Measurements from ENCODE around the gene LGI4.
"Not testable (repeated sequence)": the region's sequence is repeated elsewhere in the genome, so short reads cannot be mapped to it uniquely, and the experiment has no call there.

Gene LGI4

GRCh38 chr19:35160629-35161433 is 26.0 kb upstream of the LGI4 start:
- DNase-seq: no peak

DNA sequence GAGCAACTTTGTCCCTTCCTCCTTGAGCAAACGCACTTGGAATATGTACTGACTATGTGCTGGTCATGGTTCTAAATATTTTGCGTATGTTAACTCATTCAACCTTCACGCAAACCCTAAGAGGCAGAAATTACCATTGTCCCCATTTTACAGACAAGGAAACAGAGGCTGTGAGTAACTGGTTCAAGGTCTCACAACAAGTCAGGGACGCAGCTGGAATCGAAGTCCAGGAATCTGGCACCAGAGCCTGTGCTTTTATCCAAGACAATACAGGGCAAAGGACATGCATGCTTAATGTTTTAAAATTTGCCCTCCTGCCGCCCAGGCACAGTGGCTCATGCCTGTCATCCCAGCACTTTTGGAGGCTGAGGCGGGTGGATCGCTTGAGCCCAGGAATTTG is 24.7 kb upstream of the LGI4 start:
- no peak for DNase-seq

GRCh38 chr19:35157431-35157830 is 22.6 kb upstream of the LGI4 start:
- no peak for DNase-seq

DNA sequence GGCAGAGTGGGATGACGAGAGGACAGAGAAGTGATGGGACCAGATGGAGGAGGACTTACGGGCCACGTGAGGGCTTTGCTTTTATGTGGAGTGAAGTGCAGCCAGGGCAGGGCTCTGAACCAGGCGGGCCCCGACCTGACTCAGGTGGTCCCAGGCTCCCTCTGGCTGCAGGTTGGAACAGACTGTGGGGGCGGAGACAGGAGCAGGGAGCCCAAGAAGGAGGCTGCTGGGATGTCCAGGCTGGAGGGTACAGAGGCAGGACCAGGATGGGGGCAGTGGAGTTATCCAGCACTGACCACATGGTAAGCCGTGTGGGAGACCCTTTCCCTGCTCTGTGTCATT is 21.8 kb upstream of the LGI4 start:
- DNase-seq: no peak

DNA sequence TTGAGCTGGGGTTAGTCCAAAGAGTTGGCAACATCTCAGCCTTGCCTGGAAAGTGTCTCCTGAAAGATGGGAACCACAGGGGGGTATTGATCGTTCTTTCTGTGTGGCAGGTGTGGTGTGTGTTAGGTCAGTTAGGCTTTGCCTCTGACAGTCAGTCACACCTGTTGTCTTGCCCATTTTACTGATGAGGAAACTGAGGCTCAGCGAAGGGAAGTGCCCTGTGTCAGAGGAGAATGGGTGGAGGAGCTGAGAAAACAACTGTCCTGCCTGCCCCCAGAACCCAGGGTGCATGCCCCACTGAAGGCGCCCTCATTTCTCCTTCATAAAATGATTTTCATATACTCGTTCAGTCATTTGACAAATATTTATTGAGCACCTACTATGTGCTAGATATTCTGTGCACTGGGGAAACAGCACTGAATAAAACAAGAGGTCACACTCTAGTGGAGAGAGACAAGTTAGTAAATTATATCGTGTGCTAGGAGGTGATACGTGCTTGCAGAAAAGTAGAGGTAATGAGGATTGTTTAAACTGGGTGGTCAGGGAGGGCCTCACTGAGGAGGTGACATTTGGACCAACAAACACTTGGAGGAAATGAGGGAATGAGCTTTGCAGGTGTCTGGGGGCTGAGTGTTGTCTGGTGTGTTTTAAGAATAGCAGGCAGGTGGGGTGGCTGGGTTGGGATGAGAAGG is 21.3 kb upstream of the LGI4 start:
- no peak for DNase-seq

GRCh38 chr19:35155441-35155840 is 20.6 kb upstream of the LGI4 start:
- no peak for DNase-seq

- peak; percentile 62 for DNase-seq
Measured at GRCh38 chr19:35154525-35155406, 19.9 kb upstream of the LGI4 start, which contains the start of gene FXYD5. TSS of gene FXYD5 (plus strand) at chr19:35154735. CDS start at chr19:35155551, 816 bp downstream.

DNA sequence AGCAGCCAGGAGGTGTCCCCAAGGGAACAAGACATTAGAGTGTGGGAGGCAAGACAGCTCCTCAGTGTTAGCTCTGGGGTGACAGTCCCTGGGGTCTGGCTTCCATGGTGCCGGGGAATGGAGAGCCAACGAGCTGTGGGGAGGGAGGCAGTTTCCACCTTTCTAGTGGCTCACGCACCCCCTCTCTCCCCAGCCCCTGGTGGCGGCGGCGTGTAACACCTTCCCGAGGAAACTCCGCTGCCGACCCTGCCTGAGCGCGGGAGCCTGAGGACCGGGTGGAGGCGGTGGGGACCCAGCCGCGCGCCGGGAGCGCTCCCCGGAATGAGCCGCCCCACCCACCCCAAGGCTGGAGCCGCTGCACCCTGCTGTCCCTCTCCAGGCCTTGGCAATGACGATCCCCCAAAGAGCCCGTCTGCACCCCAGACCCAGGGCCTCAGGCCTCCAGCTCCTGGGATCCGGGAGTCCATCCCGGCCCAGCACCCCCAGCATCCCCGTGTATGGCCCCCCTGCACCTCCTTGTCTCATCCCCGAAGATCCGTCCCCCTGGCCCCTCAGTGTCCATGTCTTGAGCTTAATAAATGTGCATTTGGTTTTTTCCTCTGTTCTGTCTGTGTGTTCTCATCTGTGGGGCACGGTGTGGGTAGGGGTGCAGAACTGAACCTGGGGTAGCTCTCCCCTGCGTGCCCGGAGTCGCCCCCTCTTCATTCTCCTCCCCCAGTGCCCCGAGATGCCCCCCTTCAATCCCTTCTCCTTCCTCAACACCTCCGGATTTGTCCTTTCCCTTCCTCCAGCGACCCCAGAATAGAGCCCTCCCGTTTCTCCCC is 19.1 kb upstream of the LGI4 start:
- DNase-seq: peak; percentile 64

DNA sequence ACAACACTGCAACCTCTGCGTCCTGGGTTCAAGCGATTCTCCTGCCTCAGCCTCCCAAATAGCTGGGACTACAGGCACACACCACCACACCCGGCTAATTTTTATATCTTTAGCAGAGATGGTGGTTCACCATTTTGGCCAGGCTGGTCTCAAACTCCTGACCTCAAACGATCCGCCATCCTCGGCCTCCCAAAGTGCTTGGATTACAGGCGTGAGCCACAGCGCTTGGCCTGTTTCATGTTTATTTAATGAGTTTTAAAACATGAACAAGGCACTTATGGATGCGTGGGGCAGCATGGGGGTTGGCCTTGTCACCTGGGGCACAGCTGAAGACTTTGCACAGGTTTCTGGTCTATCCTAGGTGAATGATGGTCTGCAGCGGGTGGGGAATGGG is 18.3 kb upstream of the LGI4 start:
- not testable (repeated sequence) for DNase-seq

- DNase-seq: no peak
Measured at GRCh38 chr19:35151273-35152065, 16.6 kb upstream of the LGI4 start.

- DNase-seq: no peak
Measured at GRCh38 chr19:35150445-35150844, 15.6 kb upstream of the LGI4 start.

DNA sequence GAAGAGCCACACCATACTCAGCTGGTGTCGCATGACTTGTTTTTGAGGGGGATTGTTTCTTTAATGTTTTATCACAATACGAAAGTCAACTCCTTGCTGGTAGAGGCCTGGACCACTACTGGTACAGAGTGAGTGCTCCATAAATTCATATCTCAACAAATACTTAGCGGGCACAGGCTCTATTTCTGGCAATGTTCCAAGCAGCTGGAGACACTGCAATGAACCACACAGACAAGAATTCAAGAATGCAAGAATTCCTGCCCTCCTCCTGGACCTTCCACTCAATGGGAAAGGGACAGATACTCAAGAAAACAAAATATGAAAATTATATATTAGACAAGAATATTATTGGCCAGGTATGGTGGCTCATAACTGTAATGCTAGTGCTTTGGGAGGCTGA is 14.6 kb upstream of the LGI4 start:
- no peak for DNase-seq

DNA sequence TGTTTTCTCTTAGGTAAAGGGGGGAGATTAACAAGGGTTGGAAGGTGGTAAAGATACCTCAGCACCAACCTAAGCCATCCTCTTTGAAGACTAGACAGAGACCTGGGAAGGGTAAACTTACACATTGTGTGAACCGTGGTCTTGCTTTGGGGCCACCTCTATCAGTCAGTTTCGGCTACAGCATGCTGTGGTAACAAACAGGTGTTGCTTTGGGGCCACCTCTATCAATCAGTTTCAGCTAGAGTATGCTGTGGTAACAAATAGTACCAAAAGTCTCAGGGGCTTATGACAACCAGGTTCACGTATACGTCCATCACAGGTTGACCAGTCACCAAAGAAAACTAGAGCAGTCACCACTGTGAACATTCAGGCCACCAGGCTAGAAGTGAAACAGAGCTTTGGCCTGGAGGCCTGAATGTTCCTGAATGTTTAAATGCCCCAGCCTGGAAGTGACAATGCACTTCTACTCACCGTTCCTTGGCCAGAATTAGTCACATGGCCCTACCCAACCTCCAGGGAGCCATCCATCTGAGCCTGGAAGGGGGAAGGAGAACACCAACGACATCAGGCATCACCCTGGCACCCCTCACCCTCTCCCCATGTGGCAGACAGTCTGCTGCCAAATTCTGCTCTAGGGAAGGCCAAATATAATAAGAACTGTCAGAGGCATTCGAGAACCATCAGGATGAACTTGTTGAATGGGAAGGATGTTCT is 12.0 kb upstream of the LGI4 start:
- DNase-seq: no peak

- DNase-seq: peak; percentile 69
Measured at GRCh38 chr19:35144600-35145436, 10.0 kb upstream of the LGI4 start.

GRCh38 chr19:35144259-35144599 is 9.4 kb upstream of the LGI4 start:
- peak; percentile 38 for DNase-seq

- DNase-seq: no peak
Measured at GRCh38 chr19:35143818-35144217, 9.0 kb upstream of the LGI4 start.

DNA sequence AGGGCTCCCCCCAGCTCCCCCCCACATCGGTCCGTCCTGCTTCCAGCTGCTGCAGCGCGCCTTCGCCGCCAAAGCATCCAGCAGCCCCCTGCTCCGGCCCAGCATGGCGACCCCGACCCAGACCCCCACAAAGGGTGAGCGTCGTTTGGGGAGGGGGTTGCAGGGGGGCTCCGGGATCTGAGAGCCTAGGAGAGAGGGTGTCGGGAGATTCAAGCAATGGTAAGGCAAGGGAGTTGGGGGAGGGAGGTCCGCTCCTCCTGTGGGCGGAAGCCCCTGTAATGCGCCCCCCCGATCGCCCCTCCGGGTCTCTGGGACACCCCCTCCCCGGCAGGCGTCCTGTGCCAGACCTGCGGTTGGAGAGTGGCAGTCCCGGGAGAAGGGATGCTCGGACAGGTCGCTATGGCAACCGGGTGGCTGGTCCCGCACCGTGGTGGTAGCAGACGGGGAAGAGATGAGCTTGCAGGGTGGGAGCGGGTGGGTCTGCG is 8.4 kb upstream of the LGI4 start, which contains the start of gene FXYD7:
Gene FXYD7 (plus strand): TSS at position 25 of the 485 bp plus-strand sequence. CDS start 79 bp downstream, at position 104.
- DNase-seq: peak; percentile 76

DNA sequence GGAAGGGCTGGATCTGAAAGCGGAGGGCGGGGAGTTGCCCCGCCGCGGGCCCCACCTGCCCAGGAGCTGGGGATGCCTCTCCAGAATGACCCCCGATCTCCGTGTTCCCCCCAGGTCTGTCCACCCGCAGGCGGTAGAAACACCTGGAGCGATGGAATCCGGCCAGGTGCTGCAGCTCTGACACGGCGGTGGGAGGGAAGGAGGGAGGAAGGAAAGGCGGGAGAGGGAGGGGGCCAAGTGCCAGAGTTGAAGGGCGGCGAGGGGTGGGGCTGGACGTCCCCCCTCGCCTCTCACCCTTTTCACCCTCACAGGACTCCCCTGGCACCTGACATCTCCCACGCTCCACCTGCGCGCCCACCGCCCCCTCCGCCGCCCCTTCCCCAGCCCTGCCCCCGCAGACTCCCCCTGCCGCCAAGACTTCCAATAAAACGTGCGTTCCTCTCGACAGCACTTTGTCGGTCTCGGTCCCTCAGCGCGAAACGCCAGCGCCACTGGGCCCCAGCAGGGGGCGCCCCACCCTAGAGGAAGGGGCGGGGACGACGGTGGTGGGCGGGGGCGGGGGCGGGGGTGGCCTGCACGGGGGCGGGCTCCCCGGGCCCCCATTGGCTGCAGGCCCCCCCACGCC is 7.9 kb upstream of the LGI4 start:
- peak; percentile 80 for DNase-seq

Measured in eye (tissue), 1 donor.